ENCODE data around the gene SND1. TPM values are rescaled to one million over a fixed set of nuclear protein-coding genes. Genes with fewer than 3 reads are reported as not detected.

The SND1 gene
- total and polyA plus RNA-seq, 2 donors (not counting 1 experiment from before 2014, with no cell fraction given): 44.4 to 165 TPM

- peak; percentile 46 for DNase-seq
- H4K20me1 ChIP-seq (ENCODE audit: control insufficient read depth, insufficient read depth, low read length, poor library complexity, severe bottlenecking): no peaks in the 10 kb centered on the region
- H3K9me3 Mint-ChIP-seq (ENCODE audit: insufficient read depth): no peaks in the 10 kb centered on the region
- intact Hi-C loops (cut with micrococcal nuclease): no loop called here
- no peak overlapping the region for H2AFZ ChIP-seq (ENCODE audit: insufficient read depth, low read depth, low read length, poor library complexity, severe bottlenecking)
- peaks cover 38 to 47% of the 10 kb centered on the region in 2 donors for H3K4me1 ChIP-seq (ENCODE audit: control insufficient read depth in 2 of 2, insufficient read depth in 2 of 2, low read length in 2 of 2)
- H3K27me3 ChIP-seq (replicated peaks in 1 of 4; ENCODE audit: control extremely low read depth in 1 of 4, control insufficient read depth in 3 of 4, insufficient read depth in 4 of 4, low read length in 3 of 4): no peaks in the 10 kb centered on the region
- peak overlapping the region; percentile 50 for H3K4me2 ChIP-seq (replicated peaks; ENCODE audit: low read depth, low read length, poor library complexity, severe bottlenecking)
- peaks cover 56% of the 10 kb centered on the region for H3K4me1 Mint-ChIP-seq
- no peaks in the 10 kb centered on the region for H3K36me3 ChIP-seq (replicated peaks in 1 of 2; ENCODE audit: control extremely low read depth in 1 of 2, control insufficient read depth in 1 of 2, extremely low read depth in 1 of 2, insufficient read depth in 2 of 2, low read length in 1 of 2)
- ATAC-seq (ENCODE audit: low read depth): peak; percentile 67
- TF ChIP-seq CTCF (IDR thresholded peaks at IDR 0.05) (no peak), EZH2 (IDR thresholded peaks at IDR 0.05; ENCODE audit: borderline replicate concordance, insufficient read depth, low read depth, low read length, poor library complexity, severe bottlenecking) (no peak)
- H3K9me3 ChIP-seq (ENCODE audit: control extremely low read depth in 1 of 3, control insufficient read depth in 2 of 3, insufficient read depth in 1 of 3, low read length in 2 of 3): no peaks in the 10 kb centered on the region
- H3K79me2 ChIP-seq (ENCODE audit: control insufficient read depth, insufficient read depth, low read length): peaks cover 13% of the 10 kb centered on the region
- H3K4me3 ChIP-seq (ENCODE audit: control extremely low read depth in 1 of 5, extremely low read depth in 1 of 5, insufficient read depth in 1 of 5, low read depth in 2 of 5, low read length in 4 of 5): no peak overlapping the region
- peak overlapping the region; percentile 60 for H3K4me3 Mint-ChIP-seq
- no peak overlapping the region for H3K9ac ChIP-seq (ENCODE audit: low read length)
- H3K27me3 Mint-ChIP-seq: no peaks in the 10 kb centered on the region
- 39% methylated on average over 4 of the region's 7 CpGs for WGBS (ENCODE audit: insufficient coverage)
- POLR2A ChIA-PET: no interaction called here
- CTCF ChIA-PET: interaction anchor here (1.9 kb wide), 1 partner anchor 107 kb away, joined by 3 read pairs; no protein-coding TSS in a partner anchor
- peak overlapping the region; percentile 47 for H3K27ac Mint-ChIP-seq
- H3K27ac ChIP-seq (ENCODE audit: low read length in 2 of 2): no peak overlapping the region
These were observed 353.1 kb downstream of the SND1 start for GRCh38 chr7:128005117-128005516.

- Histone ChIP-seq H3K9ac (ENCODE audit: low read length) (no peak overlapping the region), H4K20me1 (ENCODE audit: control insufficient read depth, insufficient read depth, low read length, poor library complexity, severe bottlenecking) (no peaks in the 10 kb centered on the region), H3K79me2 (ENCODE audit: control insufficient read depth, insufficient read depth, low read length) (peaks cover 13% of the 10 kb centered on the region), H3K9me3 (ENCODE audit: control extremely low read depth in 1 of 3, control insufficient read depth in 2 of 3, insufficient read depth in 1 of 3, low read length in 2 of 3) (no peaks in the 10 kb centered on the region), H3K4me2 (replicated peaks; ENCODE audit: low read depth, low read length, poor library complexity, severe bottlenecking) (no peak overlapping the region), H3K27ac (ENCODE audit: low read length in 2 of 2) (no peak overlapping the region), H3K4me3 (ENCODE audit: control extremely low read depth in 1 of 5, extremely low read depth in 1 of 5, insufficient read depth in 1 of 5, low read depth in 2 of 5, low read length in 4 of 5) (no peak overlapping the region), H3K4me1 (ENCODE audit: control insufficient read depth in 2 of 2, insufficient read depth in 2 of 2, low read length in 2 of 2) (peaks cover 36 to 43% of the 10 kb centered on the region in 2 donors), H3K27me3 (replicated peaks in 1 of 4; ENCODE audit: control extremely low read depth in 1 of 4, control insufficient read depth in 3 of 4, insufficient read depth in 4 of 4, low read length in 3 of 4) (no peaks in the 10 kb centered on the region), H2AFZ (ENCODE audit: insufficient read depth, low read depth, low read length, poor library complexity, severe bottlenecking) (no peak overlapping the region), H3K36me3 (replicated peaks in 1 of 2; ENCODE audit: control extremely low read depth in 1 of 2, control insufficient read depth in 1 of 2, extremely low read depth in 1 of 2, insufficient read depth in 2 of 2, low read length in 1 of 2) (no peaks in the 10 kb centered on the region)
- no peak for ATAC-seq (ENCODE audit: low read depth)
- Mint-ChIP-seq H3K4me3 (no peak overlapping the region), H3K27ac (no peak overlapping the region), H3K4me1 (peaks cover 51% of the 10 kb centered on the region), H3K27me3 (no peaks in the 10 kb centered on the region), H3K9me3 (ENCODE audit: insufficient read depth) (no peaks in the 10 kb centered on the region)
- TF ChIP-seq CTCF (IDR thresholded peaks at IDR 0.05) (no peak), EZH2 (IDR thresholded peaks at IDR 0.05; ENCODE audit: borderline replicate concordance, insufficient read depth, low read depth, low read length, poor library complexity, severe bottlenecking) (no peak)
- DNase-seq: no peak
- CTCF ChIA-PET: interaction anchor here (0.8 to 1.3 kb wide), 2 partner anchors 18 to 130 kb away, joined by 3 read pairs; no protein-coding TSS in a partner anchor
- POLR2A ChIA-PET: no interaction called here
- WGBS (ENCODE audit: insufficient coverage): 100% methylated on average over 2 of the region's 3 CpGs
- intact Hi-C loops (cut with micrococcal nuclease): no loop called here
These were observed 353.8 kb downstream of the SND1 start for GRCh38 chr7:128005759-128006159.

All from B cell (primary cell).